NCI-H1930 (cell line): ENCODE results near the gene UBALD2.
"Not testable (repeated sequence)": the region's sequence is repeated elsewhere in the genome, so short reads cannot be mapped to it uniquely, and the experiment has no call there.

Experiments
- DNase-seq, 2 experiments: peaks; one replicate each; lab custom pipeline; 2025; lab: John Stamatoyannopoulos, UW

The UBALD2 gene

GRCh38 chr17:76244721-76245120 is 20.4 kb upstream of the UBALD2 start:
- DNase-seq = not testable (repeated sequence)

GRCh38 chr17:76246080-76247066 is 18.8 kb upstream of the UBALD2 start:
- DNase-seq = no peak

- DNase-seq = no peak
These were observed 17.8 kb upstream of the UBALD2 start for GRCh38 chr17:76247304-76247703.

GRCh38 chr17:76248013-76248782 is 16.9 kb upstream of the UBALD2 start:
- no peak for DNase-seq

- no peak for DNase-seq
These were observed 15.0 kb upstream of the UBALD2 start for GRCh38 chr17:76250141-76250540.

GRCh38 chr17:76251478-76252039 is 13.6 kb upstream of the UBALD2 start:
- no peak for DNase-seq

GRCh38 chr17:76252040-76252954 is 12.9 kb upstream of the UBALD2 start:
- DNase-seq = no peak

GRCh38 chr17:76252967-76253766 is 12.0 kb upstream of the UBALD2 start:
- not testable (repeated sequence) for DNase-seq

GRCh38 chr17:76253841-76254240 is 11.3 kb upstream of the UBALD2 start:
- DNase-seq = no peak

GRCh38 chr17:76254275-76254674 is 10.9 kb upstream of the UBALD2 start:
- DNase-seq = no peak

GRCh38 chr17:76255801-76256429 is 9.2 kb upstream of the UBALD2 start:
- no peak for DNase-seq

- DNase-seq = not testable (repeated sequence)
These were observed 8.6 kb upstream of the UBALD2 start for GRCh38 chr17:76256430-76257050.

- DNase-seq = no peak
These were observed 4.9 kb upstream of the UBALD2 start for GRCh38 chr17:76260220-76260619.

GRCh38 chr17:76260669-76261068 is 4.5 kb upstream of the UBALD2 start:
- DNase-seq = no peak

- no peak for DNase-seq
These were observed 3.5 kb upstream of the UBALD2 start for GRCh38 chr17:76261421-76262215.

- DNase-seq = no peak
These were observed 2.3 kb upstream of the UBALD2 start for GRCh38 chr17:76262732-76263344.

GRCh38 chr17:76263896-76264295 is 1.3 kb upstream of the UBALD2 start:
- no peak for DNase-seq

- no peak for DNase-seq
These were observed 758 bp upstream of the UBALD2 start for GRCh38 chr17:76264425-76264754.
